HG03571 (cell line): ENCODE results near the gene ARHGAP33.
"Not testable (repeated sequence)": the region's sequence is repeated elsewhere in the genome, so short reads cannot be mapped to it uniquely, and the experiment has no call there.

Experiments
- ATAC-seq: cut with Tn5 transposase; IDR thresholded peaks from one replicate; pipeline ENCODE4 v1.9.1; 2021; ENCODE audit not compliant: unreplicated experiment

The ARHGAP33 gene

DNA sequence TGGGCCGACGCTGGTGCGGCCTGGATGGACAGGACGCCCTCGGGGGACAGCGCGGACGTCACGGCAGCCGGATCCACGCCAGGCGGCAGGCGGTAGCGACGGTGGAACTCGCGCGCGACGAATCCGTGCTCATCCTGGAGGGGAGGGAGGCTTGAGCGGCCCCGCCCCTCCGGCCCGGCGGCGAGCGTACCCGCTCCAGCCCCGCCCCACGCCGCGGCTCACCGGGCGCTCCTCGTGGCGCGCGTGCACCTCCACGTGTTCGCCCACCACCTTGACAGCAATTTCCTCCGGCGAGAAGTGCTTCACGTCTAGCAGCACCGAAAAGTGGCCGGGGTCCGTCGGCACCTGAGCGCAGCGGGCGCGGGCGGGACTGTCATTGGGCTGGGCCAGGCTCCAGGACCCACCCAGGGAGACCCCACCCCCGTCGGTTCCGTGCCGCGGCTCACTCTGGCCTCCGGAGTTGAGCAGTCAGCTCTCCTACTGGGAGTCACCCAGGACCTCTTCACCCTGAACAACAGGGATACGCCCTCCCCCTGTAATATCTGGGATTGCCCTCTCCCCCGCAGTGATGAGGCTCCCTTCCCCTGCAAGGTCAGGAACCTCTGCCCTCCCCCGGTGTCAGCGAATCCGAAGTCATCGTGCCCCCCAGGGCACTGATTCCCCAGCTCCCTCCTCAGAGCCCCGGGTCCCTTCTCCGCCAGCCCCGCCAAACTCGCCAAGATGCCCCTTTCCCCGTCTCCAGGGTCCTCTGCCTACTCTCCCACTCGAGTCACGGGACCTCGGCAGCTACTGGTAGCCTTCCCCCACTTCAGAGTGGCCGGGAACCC, 19.6 kb upstream of the ARHGAP33 start:
- ATAC-seq = no peak

DNA sequence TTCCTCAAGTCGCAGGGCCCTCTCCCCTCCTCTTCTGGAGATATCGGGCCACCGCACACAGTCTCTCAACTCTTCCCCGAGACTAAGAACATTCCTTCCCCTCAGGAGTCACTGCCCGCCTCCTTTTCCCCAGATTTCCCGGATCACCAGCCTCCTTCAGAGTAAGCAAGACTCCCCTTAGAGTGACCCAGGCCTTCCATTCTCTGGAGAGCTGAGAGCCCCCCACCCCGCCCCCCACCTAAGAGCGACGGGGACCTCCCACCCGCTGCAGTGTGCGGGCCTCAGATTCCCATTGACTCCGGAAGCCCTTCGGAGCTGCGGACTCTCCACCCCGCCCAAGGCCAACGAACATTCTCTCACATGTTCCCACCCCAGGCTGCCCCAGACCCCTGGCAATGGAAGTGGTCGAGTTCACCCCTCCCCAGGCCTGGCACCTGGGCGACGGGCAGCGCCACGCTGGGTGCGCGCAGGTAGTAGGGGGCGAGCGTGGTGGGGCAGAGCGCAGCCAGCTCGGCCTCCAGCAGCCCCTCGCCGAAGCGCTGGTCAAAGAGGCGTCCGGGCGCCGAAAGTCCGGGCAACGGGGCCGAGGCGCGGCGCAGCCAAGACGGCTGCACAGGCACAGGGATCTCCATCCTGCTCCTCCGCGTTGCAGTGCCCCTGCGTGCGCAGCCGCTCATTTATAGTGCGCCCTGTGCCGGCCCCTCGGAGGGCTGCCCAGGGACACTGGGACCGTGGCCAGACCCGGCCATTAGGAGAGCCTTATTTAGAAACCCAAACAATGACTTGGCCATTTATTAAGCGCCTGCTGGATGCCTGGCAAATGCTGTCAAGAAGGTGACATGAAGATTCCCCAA, 18.8 kb upstream of the ARHGAP33 start, which contains the start of gene HSPB6:
TSS of gene HSPB6 (minus strand) at position 653 of the 854 bp plus-strand sequence. CDS start at position 632, 21 bp downstream.
- ATAC-seq = no peak

DNA sequence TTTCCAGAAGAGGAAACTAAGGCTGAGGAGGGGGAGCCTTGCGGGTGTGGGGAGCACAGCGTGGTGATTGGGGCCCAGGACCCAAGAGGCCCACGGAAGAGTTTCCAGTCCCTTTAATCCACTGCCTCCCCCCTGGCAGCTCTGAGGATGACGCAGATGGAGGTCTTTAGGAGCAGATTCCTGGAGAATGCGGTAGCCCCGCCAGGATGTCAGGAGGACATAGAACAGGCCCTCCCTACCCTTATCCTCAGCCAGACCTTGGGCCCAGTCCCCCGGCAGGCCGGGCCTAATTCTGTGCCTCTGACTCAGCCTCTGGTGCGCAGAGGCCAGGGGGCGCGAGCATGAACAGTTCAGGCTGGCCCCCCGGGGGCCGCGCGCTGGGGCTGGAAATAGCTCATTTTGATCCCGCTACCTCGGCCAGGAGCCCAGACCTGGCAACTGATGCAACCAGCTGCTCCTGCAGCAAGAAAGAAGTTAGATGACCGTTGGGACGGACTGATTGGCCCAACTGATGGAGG, 18.1 kb upstream of the ARHGAP33 start:
- ATAC-seq = no peak

DNA sequence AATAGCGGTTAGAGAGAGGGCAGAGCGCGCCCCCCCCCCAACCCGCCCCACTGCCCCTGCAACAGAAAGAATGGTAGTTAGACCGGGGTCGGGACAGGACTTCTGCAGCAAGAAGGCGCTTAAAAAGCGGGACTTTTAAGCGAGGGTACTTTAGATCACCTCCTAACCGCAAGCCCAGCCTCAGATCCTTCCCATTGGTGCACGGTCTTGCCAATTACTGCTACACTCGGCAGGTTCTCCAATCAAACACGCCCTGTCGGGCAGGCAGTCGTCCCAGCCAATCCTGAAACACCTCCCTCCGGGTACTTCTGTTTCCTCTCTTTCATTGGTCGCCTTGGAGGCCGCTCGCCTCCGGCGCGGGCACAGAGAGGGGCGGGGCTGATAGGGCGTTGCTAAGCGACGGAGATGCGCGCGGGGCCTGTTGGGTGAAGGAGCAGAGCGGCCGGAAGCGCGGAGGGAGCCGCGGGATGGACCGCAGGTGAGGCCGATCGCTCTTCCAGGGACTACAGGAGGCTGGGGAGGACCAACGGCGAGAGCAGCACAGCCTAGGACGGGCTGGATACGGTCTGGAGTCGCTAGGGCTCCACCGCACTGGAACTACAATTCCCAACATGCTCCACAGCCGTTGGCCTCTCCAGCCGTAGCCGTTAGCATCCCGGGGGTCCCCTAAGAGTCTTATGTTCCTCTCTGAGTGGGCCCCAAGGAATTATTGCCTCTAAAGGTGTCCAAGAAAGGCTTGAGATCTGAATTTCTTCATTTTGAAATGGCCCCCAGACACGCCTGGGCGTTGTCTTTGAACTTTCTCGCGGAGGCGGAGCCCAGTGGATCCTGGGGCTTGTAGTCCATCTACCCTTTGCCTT, 17.4 kb upstream of the ARHGAP33 start, which contains the start of gene PROSER3:
TSS of gene PROSER3 (plus strand) at position 428 of the 860 bp plus-strand sequence. CDS start at position 468, 40 bp downstream.
- ATAC-seq = peak; percentile 83

DNA sequence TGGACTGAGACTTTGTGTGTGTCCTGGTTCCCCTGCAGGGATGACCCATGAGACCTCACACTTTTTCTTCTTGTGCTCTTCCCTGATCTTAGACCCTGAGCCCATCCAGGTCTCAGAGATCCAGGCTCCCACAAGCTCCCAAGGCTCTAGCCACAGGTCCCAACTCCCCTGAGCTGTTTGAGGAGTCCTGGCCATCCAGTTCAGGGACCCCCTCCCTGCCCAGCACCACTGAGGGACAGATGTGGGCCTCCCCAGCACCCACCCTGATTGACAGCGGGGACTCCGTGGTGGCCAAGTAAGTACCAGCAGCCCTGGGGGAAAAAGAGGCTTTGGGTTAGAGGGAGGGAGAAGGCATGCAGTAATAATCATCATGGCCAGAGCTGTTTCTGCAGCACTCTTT, 15.7 kb upstream of the ARHGAP33 start:
- ATAC-seq = no peak

DNA sequence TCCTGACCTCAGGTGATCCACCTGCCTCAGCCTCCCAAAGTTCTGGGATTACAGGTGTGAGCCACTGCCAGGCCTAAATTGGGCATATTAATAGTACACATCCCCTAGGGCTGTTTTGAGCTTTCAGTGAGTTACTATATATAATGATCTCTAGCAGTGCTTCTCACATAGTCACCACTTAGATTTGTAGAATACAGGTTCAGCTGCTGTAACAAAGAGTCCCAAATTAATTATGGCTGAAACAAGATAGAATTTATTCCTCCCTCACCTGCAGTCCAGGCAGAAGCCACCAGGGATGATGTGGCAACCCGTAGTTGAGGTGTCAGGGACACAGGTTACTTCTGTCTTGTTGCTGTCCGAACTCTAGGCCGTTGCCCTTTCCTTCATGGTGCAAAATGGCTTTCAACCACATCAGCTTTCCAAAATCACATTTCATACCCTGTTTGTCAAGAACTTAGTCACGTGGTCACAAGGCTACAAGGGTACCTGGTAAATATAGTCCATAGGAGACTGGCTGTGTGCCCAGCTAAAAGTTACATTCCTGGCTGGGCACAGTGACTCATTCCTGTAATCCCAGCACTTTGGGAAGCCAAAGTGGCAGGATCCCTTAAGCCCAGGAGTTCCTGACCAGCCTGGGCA, 14.5 kb upstream of the ARHGAP33 start:
- ATAC-seq = no peak

DNA sequence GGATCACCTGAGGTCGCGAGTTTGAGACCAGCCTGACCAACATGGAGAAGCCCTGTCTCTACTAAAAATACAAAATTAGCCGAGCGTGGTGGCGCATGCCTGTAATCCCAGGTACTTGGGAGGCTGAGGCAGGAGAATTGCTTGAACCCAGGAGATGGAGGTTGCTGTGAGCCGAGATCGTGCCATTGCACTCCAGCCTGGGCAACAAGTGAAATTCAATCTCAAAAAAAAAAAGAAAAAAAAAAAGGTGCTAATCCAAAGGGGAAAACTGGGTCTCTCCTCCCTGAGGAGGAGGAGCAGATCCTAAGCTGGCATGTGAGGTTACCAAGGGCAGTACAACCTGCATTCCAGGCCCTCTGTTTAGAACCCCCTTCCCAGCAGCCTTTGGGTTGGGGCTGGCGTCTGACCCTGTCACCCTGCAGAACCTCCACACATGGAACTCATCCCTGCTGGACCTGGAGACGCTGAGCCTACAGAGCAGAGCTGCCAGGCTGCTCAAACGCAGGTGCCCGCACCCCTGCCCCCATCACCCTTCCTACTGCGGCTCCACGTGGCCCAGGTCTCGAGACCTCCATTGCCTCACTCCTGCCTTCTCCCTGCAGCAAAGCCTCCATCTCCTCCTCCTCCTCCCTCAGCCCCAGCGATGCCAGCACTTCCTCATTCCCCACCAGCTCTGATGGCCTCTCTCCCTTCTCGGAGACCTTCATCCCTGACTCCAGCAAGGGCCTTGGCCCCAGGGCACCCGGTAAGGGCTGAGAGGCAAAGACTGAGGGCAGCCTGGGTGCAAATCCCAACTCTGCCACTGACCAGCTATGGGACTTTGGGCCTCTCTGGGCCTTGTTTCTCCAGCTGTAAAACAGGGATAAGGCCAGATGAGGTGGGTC, 10.7 kb upstream of the ARHGAP33 start:
- no peak for ATAC-seq

DNA sequence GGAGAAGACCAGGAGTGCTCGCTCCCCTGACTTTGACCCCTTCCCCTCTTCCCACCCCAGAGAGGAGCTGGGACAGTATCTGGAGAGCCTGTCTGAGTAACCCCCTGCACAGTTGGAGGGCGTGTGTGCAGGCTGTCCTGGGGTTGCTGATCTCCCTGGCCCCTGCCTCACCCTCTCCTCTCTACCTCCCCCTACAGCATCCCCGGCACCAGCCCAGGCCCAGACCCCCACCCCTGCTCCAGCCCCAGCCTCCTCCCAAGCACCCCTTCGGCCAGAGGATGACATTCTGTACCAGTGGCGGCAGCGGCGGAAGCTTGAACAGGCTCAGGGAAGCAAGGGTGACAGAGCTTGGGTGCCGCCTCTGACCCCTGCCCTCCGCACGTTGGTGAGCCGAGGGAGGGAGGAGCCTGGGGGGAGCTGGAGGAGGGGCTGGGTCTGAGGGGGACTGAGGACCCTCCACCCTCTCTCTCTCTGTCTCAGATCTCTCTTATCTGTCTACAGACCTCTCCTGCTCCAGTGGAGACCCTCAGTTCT, 8.7 kb upstream of the ARHGAP33 start:
- no peak for ATAC-seq

DNA sequence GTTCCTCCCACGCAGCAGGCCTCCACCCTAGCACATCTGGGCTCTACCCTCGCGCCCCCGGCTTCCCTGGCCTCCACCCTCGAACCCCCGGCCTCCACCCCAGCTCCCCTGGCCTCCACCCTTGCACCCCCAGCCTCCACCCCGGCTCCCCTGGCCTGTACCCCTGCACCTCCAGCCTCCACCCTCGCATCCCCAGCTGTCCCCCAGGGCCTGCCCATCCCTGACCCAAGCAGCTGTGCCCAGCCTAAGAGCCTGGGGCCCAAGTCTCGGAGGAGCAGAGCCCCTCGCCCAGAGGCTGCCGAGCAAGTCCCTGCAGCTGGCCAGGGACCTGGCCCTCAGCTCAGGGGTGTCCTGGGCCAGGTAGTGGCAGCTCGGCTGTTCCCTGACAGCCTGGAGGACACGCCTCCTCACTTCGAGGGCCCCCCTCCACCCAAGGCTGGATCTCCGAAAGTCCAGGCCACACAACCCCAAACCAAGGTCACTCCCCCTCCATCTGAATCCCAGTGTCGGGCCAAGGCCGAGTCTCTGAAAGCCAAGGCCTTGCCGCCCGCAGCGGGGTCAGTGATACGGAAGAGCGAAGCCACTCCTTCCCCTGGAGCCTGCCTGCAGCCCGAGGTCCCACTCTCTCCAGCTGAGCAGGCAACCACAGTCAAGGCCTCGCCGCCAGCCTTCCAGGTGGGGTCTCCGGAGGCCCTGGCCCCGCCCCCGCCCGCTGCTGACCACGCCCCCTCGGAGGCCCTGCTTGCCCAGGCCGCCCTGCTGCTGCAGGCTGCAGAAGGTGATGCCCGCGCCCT, 7.9 kb upstream of the ARHGAP33 start:
- ATAC-seq = no peak

DNA sequence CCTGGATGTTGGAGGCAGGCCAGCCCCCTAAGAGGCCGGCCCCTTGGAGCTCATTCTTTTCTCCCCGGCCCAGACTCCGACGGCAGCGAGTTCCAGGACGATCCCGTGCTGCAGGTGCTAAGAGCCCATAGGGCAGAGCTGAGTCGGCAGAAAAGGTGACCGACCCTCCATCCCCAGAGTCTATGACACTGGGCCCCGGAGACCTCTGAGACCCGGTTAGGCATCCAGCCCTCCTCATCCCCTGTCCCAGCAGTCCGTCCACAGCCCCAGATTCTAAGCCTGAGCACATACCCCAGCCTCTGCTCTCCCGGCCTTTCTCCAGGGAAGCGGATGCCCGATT, 7.3 kb upstream of the ARHGAP33 start:
- ATAC-seq = no peak

DNA sequence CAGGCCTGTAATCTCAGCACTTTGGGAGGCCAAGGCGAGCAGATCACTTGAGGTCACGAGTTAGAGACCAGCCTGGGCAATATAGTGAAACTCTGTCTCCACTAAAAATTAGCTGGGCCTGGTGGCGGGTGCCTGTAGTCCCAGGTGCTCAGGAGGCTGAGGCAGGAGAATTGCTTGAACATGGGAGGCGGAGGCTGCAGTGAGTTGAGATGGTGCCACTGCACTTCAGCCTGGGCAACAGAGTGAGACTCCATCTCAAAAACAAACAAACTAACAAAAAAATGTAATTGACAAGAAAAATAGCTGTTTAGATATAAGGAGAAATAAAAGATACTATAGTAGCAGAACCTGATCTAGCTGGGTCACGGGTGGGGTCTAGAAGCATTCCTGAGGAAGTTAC, 3.0 kb upstream of the ARHGAP33 start:
- not testable (repeated sequence) for ATAC-seq

DNA sequence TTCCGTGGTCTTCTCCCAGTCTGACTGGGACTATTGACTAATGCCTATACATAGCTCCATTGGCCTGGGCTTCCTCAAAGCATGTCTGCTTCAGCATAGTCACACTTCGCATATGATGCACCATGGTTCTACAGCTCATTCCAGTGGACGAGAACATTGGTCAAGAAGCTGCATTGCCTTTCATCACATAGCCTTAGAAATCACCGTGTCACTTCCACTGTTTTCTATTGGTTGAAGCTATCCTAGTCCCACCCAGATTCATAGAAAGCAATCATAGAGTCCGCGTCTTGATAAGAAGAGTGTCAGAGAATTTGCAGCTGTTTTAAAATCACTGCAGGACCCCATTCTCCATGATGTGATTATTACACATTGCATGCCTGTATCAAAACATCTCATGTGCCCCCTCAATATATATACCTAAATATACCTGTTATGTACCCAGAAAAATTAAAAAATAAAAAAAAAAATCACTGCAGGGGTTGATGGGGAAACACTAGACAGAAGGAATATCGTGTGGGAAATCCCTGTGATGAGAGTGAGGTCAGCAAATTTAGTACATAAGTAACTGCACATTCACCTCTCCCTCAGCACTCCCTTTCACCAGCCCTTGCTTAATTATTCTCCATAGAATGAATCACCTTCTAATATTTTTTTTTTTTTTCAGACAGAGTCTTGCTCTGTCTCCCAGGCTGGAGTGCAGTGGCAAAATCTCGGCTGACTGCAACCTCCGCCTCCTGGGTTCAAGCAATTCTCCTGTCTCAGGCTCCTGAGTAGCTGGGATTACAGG, 2.2 kb upstream of the ARHGAP33 start:
- no peak for ATAC-seq

DNA sequence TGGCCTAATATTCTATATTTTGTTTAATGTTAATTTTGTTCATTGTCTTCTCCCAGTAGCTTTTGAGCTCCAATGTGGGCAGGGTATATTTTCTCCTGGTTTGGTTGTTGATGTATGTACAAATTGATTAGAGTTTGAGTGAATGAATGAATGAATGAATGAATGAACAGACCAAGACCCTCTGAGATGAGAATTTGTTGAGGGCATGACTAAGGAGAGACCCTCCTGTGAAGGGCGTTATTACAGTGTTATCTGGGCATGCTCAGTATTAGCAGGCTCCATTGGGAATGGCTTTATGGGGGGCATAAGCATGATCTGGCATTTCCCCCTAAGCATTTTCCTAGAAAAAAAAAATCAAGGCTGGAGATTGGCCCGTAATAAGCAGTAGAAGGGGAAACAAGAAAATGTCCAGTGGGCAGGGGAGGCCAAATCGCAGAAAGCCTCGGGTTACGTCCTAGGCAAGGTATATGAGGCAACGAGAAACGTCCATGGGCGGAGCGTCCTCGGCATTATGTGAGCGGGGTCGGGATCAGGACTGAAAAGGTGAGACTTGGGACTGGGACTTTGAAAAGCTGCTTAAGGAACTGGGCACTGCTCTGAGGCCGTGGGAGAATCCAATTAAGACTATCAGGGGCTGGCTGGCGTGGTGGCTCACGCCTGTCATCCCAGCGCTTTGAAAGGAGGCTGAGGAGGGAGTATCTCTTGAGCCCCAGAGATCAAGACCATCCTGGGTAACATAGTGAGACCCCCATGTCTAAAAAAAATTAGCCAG, 904 bp upstream of the ARHGAP33 start:
- no peak for ATAC-seq

DNA sequence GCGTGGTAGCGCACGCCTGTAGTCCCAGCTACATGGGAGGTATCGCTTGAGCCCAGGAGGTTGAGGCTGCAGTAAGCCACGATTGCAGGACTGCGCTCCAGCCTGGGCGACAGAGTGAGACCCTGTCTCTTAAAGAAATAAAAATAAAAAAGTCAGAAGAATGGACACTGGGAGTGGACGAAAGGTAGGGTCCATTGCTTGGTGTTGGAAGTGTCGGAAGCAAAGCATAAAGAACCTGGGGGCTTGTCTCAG, 392 bp upstream of the ARHGAP33 start:
- no peak for ATAC-seq

DNA sequence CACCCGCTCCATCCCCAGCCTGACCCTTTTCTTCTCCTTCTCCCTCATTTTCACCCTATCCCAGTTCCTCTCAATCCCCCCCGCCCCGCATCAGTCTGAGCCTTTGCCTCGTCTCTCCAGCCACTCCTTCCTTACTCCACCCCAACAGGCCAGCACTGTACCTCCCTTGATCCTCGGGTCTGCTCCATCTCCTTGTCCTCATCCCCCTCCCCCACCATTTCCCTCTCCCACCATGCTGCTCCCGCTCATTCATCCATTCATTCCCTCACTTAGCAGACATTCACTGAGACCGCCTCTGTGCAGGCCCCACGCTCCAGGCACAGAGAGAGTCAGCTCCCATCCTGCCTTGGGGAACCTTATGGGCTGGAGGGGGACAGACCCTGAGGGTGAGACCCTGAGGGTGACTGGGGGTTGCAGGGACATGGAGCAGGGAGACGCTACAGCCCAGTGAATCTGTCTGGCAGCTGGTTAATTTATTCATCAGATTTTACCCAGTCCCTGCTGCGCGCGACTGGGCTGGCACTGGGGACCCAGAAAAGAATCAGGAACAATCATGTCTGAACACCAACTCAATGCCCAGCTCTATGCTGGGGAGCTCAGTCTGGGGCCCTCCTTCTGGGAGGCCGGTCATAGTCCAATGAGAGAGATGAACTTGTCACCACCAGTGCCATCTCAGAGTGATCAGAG, 881 bp downstream of the ARHGAP33 start:
- no peak for ATAC-seq

DNA sequence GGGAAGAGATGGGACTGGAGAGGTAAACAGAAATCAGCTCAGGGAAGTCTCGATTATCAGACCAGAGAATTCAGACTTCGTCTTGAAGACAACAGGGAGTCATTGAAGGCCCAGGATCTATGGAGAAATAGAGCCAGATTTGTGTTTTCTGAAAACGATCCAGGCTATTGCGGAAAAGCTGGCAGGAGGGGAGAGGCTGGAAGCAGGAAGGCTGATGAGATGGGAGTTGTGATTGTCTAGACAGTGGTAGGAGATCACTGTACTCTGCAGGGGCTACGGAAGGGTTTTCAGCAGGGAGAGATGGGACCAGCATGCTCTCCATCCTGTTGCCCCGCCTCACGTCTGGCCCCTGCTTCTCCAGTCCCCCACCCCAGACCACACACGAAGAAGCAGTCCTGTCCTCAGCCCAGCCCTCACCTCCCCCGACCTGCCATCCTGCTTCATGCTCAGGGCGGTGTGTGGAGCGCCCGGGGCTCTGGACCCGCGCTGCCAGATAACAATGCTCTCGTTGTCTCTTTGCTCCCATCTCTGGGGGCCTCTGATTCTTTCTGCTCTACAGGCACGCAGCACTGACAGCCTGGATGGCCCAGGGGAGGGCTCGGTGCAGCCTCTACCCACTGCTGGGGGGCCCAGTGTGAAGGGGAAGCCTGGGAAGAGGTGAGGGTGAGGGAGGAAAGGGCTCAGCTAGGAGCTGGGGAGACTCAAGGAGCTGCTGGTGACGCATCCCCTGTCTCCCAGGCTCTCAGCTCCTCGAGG, 1.9 kb downstream of the ARHGAP33 start:
- ATAC-seq = no peak
